TTC549 (cell line): ENCODE data around the gene ISM1.

Experiments
- FAIRE-seq: peaks from 2 replicates; lab custom pipeline; 2012; peaks lifted over from hg19 to GRCh38; lab: Jason Lieb, UNC

The ISM1 gene

GRCh38 chr20:13283869-13284829 is 63.1 kb downstream of the ISM1 start:
- no peak for FAIRE-seq

GRCh38 chr20:13284830-13285229 is 63.8 kb downstream of the ISM1 start:
- no peak for FAIRE-seq

GRCh38 chr20:13285408-13285807 is 64.3 kb downstream of the ISM1 start:
- FAIRE-seq = no peak

- no peak for FAIRE-seq
These were observed 65.0 kb downstream of the ISM1 start for GRCh38 chr20:13286052-13286451.

- FAIRE-seq = no peak
These were observed 65.5 kb downstream of the ISM1 start for GRCh38 chr20:13286607-13287006.

GRCh38 chr20:13288357-13288756 is 67.3 kb downstream of the ISM1 start:
- no peak for FAIRE-seq

- no peak for FAIRE-seq
These were observed 68.0 kb downstream of the ISM1 start for GRCh38 chr20:13289031-13289430.

- no peak for FAIRE-seq
These were observed 69.7 kb downstream of the ISM1 start for GRCh38 chr20:13290724-13291123.

- FAIRE-seq = no peak
These were observed 70.1 kb downstream of the ISM1 start for GRCh38 chr20:13291157-13291556.

GRCh38 chr20:13292201-13292885 is 71.3 kb downstream of the ISM1 start:
- no peak for FAIRE-seq

GRCh38 chr20:13294522-13294921 is 73.4 kb downstream of the ISM1 start:
- FAIRE-seq = no peak

- FAIRE-seq = no peak
These were observed 74.6 kb downstream of the ISM1 start for GRCh38 chr20:13295637-13296036.

GRCh38 chr20:13296070-13296469 is 75.0 kb downstream of the ISM1 start:
- no peak for FAIRE-seq

GRCh38 chr20:13297147-13297899 is 76.2 kb downstream of the ISM1 start:
- no peak for FAIRE-seq

- FAIRE-seq = no peak
These were observed 77.8 kb downstream of the ISM1 start for GRCh38 chr20:13298692-13299373.

GRCh38 chr20:13299401-13299800 is 78.3 kb downstream of the ISM1 start:
- FAIRE-seq = no peak

- FAIRE-seq = no peak
These were observed 80.5 kb downstream of the ISM1 start for GRCh38 chr20:13301596-13301995.

- no peak for FAIRE-seq
These were observed 81.8 kb downstream of the ISM1 start for GRCh38 chr20:13302647-13303450.

- FAIRE-seq = no peak
These were observed 84.2 kb downstream of the ISM1 start for GRCh38 chr20:13305284-13305683.

GRCh38 chr20:13307562-13308163 is 86.6 kb downstream of the ISM1 start:
- FAIRE-seq = no peak

- no peak for FAIRE-seq
These were observed 91.2 kb downstream of the ISM1 start for GRCh38 chr20:13312300-13312699.
